Stimulated activated CD4-positive, alpha-beta T cell treated with anti-CD3 and anti-CD28 coated beads, Interleukin-12 subunit alpha, Interleukin-12 subunit beta, amount 100 ng/mL, for 4 hours (primary cell): ENCODE measurements around the gene RAPH1.

ENCODE experiments used
- DNase-seq: peaks from one replicate; pipeline ENCODE4 v3.0.0-alpha.2; 2020

The RAPH1 gene, protein sequence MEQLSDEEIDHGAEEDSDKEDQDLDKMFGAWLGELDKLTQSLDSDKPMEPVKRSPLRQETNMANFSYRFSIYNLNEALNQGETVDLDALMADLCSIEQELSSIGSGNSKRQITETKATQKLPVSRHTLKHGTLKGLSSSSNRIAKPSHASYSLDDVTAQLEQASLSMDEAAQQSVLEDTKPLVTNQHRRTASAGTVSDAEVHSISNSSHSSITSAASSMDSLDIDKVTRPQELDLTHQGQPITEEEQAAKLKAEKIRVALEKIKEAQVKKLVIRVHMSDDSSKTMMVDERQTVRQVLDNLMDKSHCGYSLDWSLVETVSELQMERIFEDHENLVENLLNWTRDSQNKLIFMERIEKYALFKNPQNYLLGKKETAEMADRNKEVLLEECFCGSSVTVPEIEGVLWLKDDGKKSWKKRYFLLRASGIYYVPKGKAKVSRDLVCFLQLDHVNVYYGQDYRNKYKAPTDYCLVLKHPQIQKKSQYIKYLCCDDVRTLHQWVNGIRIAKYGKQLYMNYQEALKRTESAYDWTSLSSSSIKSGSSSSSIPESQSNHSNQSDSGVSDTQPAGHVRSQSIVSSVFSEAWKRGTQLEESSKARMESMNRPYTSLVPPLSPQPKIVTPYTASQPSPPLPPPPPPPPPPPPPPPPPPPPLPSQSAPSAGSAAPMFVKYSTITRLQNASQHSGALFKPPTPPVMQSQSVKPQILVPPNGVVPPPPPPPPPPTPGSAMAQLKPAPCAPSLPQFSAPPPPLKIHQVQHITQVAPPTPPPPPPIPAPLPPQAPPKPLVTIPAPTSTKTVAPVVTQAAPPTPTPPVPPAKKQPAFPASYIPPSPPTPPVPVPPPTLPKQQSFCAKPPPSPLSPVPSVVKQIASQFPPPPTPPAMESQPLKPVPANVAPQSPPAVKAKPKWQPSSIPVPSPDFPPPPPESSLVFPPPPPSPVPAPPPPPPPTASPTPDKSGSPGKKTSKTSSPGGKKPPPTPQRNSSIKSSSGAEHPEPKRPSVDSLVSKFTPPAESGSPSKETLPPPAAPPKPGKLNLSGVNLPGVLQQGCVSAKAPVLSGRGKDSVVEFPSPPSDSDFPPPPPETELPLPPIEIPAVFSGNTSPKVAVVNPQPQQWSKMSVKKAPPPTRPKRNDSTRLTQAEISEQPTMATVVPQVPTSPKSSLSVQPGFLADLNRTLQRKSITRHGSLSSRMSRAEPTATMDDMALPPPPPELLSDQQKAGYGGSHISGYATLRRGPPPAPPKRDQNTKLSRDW

DNA sequence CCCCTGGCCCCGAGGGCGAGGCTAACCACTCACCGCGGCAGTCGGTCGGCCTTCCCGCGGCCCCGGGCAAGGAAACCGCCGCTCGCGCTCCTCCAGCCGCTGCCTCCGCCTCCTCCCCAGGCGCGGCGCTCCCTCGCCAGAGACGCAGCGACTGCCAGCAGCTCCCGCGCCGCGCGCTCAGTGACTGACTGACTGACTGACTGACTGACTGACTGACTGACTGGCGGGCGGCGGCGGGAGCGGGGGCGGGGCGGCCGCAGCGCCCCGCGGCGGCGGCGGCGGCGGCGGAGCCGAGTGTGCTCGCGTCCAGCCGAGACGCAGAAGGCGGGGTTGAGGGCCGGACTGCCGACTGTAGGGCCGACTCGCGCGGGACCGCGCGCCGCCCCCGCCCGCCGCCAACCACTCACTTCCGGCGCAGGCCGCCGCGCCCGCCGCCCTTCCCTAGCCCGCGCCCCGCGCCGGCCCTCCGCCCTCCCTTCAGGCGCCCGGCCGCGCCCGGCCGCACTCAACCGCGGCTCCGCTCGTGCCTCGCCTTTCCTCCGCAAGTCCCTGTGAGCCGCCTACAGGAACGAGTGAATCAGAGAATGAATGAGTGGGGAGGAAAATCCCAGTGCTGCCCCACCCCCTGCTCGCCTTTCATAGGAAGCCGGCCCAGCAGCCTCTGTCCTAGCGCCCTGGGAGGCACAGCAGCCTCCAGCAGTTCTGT, at the start of gene RAPH1:
RAPH1 (minus strand) TSS at position 224 of the 706 bp plus-strand sequence. CDS start 39,948 bp downstream, outside the sequence.
- peak; percentile 67 for DNase-seq

DNA sequence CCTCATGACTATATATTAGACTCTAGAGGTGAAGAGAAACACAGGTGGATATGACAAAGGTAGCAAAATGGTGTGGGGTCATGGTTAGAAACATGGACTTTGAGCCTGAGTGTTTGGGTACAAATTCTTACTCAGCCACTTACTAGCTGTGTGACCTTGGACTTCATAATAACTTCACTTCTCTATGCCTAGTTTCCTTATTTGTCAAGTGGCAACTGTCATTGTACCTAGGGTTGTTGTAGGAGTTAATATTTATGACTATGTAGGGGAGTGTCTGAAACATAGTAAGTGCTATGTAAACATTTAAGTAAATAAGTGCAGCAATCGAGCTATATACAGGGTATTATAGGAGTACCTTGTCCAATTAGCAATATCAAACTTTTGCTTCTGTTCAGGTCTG, 49.7 kb upstream of the RAPH1 start:
- DNase-seq: no peak

DNA sequence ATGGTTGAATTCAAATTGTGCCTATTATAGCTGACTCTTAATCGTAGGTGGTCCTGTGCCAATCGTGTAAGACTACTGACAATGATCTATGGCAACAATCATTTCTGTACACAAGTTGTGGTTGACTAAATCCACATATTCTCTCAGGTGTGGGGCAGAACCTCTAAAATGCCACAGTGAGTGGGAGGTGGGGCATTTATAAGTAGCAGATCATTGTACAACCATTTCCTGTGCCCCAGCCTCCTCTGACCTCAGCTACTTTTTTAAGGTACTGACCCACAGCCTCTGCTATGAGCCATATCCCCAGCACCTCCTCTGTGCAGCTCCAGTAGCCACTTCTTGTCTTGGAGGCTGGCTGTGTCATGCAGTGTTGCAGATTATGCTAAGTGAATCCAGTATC, 48.6 kb upstream of the RAPH1 start:
- no peak for DNase-seq

DNA sequence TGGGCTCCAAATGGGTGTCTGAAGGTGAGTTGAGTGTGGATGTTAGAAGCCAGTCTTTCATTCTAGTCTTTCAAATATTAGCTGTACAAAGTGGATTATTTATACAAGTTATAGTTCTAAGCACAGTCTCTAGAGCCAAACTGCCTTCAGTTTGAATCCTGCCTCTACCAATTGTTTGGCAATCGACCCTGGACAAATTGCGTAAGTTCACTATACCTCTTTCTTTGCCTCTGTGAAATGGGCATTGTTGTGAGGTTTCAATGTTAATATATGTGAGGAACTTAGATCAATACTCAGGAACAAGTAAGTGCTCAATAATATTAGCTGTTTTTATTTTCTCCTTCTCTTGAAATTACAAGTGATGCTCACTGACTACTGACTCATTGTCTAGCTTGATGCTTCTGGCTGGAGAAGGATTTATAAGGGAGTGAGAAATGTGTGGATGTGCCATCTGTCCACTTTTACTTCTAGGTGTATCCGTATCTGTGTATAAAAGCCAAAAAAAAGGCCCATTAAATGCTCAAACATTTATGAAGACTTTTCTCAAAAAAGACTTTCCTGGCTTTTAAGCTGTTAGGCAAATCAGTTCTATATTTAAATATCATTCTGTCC, 48.1 kb upstream of the RAPH1 start:
- DNase-seq: no peak

DNA sequence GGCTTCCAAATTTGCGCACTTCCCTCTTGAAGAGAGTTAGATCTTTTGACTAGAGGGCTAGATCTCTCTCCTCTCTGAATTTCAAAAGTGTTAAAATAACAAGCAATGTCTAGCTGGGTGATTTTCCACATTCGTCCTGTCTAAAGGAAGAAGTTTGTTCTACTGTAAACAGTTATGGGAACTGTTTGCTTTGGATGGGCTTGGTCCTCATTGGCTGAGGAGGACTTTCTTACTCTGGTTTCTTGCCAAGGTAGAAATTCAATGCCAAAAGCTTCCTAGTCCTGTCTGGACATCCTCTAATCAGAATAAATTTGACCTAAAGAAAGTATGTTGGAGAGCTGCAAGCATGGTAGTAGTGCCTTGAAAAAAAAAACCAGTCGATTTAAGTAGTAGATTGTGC, 47.4 kb upstream of the RAPH1 start:
- DNase-seq: no peak

DNA sequence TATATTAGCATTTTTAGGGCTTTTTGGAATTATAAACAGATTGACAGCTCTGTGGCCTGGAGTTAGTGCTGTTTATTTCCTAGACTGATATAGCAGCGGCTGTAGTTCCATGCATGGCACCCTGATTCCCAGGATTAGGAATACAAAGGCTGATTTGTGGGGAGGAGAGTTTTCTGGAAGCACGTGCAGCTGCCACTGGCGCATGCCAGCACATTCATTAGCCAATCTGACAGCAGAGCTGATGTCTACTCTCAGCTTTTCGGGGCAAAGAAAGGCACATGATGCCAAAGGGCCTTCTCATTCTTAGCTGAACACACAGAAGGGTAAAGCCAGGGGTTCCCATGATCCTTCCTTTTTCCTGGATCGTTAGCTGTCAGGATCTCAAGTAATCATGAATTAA, 45.7 kb upstream of the RAPH1 start:
- no peak for DNase-seq

DNA sequence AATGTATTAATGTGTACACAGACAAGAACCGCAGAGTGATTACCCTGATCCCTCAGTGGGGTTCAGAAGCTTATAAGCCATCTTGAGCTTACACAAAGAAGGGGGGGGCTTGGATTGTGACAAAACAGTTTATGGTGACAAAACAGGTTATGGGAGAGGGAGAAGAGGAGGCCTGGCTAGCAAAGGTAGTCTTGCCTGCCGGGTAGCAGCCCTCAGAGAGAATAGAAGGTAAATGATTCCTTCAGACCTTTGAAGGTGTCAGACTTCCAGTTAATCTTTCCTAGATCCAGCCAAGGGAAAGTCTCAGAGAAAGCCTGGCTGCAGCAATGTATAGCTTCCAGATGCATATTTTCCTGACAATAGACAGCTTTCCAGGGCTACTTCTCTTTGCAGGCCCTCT, 44.6 kb upstream of the RAPH1 start:
- no peak for DNase-seq

DNA sequence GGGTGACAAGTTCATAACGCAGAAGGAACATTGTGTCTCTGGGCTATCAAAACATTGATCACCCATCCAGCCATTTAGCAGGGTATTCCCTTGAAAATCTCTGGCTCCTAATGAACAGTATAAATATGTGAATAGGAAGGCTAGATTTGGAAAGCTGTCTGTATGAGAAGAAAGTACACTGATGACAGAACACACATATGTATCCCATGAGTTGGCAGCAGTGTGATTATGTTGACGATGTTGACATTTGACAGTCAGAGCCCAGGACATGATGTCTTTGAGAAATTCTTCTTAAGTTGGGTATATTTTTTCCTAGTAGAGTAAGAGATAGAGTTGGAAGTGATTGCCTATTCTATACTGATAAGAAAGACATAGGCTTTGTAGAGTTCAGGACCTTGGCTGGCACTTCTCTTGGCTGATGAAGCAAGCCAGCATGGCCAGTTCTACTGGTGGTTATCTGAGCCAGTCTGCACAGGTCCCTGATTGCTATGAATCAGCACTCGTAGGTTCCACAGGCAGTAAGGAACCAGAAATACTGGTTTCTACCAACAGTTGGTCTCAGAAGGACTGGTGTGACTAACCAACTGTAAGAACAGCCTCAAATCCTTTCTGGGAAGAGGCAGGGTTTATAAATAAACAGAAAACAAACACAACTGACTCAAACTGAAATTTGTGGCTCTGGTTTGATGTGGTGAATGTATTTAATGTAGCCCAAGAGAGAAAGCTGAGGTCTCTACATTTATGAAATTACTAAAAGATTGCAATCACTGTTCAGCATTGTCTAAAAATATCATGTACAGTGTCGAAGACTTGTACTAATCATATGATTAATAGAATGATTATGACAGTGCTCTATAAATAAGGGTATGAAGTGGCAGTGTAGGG, 43.9 kb upstream of the RAPH1 start:
- DNase-seq: no peak

DNA sequence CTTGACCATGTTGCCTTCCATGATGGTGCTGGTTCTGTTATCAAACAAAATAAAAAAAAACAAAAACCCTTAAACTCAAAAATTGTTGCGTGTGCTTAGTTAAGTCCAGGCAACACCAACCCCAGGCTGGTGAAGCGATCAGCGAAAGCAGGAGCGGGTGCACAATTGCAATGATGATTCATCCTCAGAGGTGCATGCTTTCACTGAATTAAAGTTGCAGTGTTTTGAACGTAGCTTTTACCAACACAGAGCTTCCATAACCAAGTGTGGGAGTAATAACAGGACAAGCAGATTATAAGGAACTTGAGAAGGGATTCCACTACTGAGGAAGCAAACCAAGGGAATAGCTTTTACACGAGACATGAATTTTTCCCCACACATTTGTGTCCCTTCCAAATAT, 39.7 kb upstream of the RAPH1 start:
- DNase-seq: no peak

DNA sequence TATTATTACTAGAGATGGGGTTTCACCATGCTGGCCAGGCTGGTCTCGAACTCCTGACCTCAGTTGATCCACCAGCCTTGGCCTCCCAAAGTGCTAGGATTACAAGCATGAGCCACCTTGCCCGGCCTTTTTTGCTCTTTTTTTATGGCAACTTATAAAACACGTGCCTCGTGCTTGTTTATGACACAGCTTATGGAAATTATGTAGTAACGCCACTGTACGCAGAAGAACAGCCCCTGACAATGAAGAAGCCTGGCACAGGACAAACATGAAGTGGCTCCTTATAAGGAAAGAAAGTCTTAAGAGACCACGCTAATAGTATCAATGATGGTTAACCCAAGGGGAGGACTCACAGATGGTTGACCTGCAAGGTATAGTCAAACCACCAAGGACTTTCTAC, 37.2 kb upstream of the RAPH1 start:
- no peak for DNase-seq

DNA sequence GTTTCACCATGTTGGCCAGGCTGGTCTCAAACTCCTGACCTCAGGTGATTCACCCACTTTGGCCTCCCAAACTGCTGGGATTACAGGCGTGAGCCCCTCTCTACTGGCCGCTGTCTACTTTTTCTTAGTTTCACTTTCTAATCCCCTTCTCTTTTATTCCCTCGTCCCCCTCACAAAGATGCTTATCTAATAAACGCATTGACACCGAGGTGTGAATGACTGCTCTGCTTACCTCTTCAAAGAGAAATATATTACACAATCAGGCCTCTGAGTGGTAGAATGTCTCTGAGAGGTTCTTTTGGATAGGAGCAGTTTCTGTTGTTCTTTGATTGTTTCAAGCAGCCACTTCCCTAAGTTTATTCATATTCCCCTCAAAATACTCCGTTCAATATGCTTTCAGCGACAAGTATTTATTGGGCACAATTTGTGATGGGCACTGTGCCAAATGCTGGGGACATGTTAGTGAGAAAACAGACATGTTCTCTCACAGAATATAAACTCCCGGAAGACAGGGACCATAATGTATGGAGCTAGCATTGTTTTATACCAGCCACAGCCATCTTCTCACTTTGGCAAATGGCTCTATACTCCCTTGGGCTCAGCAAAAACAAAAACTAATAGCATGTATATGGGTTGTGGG, 34.7 kb upstream of the RAPH1 start:
- no peak for DNase-seq

DNA sequence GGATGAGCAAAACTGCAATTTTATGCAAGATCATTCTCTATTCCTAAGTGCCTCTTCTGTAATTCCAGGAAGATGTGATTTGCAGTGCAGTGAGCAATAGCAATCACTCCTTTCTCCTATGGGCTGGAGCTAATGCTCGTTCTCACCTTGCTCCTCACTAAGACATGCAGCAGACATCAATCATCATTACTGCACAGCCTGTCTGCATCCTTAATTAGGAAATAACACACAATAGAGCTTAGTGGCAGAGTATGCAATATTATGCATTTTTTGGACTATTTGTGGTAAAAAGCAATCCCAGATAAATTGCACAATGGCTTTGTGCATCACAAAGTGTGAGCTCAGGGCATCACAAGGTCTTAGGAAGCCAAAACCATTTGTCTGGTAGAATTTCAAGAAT, 32.6 kb upstream of the RAPH1 start:
- DNase-seq: no peak

DNA sequence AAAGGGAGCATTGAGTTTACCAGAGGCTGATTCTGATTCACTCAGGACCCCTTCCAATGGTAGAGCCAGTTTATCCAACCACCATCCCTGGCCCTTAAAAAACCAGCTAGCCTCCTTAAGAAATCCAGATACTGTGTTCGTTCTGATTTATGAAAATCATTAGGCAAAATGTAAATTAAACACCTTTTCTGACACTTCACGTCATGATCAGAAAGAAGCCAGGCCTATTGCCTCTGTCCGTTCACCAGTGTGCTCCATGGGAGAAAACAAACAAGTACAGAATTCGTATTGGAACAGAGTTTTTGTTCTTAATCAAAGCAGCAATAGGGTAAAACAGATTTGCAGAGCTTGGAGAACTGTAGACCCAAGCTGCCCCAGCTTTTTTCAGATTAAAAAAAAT, 31.1 kb upstream of the RAPH1 start:
- no peak for DNase-seq

DNA sequence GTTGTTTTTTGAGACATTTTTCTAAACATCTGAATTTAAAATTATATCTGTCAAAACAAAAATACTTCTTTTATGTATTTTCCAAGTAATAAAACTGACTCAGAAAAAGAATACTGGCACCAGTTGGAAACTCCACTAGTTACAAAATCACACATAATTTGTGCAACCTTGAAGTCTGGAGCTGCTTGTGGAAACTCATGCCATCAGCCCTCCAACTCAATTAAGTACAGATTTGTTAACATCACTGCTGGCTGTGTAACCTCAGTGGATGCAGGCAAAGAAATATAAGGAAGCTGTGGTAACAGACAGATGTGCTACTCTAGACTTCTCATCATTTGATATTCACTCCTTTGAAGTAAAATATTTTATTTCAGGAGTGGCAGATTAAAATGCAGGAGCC, 30.0 kb upstream of the RAPH1 start:
- no peak for DNase-seq

DNA sequence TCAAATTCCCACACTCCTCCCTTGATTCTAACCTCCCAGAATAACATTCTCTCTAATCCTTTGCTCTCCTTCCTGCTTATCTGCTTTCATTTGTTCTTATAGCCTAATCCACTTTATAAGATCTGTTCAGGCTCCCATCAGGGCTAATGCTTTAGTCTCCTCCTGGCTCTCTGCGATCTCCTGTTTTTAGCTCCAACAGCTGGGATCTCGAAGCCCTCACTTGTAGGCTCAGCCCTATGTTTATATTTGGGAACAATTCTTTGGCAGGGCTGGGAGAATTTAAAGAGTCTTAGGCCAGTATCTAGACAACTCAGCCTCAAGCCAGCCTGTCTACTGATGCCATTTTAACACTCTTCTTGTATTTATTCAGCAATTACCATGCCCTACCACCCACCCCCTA, 27.2 kb upstream of the RAPH1 start:
- DNase-seq: no peak

DNA sequence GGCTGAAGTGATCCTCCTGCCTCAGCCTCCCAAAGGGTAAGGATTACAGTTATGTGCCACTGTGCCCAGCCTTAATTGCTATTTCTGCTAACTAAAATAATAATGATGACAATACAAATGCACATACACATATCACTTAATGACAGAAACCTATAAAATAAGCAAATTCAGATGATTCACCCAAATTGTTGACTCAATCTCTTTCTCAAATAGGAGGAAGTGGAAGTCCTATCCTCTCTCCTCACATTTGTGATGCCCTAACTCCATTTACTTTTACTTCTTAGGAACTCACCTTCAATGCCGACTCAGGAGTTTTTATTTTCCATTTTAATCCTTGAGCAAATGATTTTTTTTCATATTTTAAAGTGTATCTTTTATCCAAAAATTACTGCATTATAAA, 24.5 kb upstream of the RAPH1 start:
- no peak for DNase-seq

DNA sequence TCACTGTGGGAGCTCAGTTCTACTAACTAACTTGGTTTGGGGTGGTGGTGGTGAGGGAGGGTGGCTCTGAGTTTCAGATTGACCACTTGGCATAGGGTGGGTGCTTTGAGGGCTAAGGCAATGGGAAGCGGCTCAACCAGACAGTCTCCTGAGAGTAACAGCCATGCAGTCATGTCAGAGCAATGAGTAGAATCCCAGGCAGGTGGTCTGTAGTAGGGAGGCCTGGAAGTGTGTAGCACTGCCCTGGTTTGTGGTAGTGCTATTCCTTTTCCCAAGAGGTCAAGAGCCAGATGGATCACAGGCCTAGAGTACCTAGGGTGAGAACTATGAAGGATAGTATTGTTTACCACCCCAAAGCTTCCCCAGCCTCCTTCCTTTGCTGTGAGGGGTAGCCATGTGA, 18.7 kb upstream of the RAPH1 start:
- DNase-seq: no peak

DNA sequence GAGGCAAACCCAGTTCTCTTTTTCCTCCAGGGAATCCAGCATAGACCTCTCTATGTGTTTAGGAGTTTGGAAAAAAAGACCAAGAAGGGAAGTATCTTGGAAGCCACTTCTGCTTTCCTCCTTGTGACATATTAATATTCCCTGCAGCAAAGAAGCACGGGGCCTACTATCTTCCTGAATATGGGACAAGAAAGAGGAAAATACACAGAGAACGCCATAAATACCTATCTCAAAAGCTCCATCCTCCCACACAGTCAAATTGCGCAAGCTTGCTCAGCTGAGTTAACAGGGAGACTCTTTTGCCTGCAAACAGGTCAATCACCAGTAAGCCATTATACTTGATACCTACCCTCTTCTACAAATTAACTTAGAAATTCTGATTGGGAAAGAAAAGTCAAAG, 16.7 kb upstream of the RAPH1 start:
- DNase-seq: no peak

DNA sequence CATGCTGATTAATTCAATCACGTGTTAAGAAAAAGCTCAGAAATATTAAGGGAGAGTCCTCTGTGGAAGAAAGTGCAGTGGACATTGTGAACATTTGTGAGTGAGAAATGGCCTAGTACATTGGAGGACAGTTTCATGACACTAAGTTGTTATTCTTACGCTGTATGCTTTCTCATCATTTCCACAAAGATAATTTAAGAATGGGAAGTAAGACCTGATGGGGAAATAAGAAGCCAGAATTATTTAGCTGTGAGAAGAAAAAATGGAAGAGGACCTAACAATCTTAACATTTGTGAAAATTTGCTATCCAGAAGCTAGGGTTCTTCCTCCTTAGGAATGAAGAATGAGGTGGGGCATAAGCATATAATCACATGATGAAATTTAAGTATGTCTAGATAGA, 15.2 kb upstream of the RAPH1 start:
- DNase-seq: no peak

DNA sequence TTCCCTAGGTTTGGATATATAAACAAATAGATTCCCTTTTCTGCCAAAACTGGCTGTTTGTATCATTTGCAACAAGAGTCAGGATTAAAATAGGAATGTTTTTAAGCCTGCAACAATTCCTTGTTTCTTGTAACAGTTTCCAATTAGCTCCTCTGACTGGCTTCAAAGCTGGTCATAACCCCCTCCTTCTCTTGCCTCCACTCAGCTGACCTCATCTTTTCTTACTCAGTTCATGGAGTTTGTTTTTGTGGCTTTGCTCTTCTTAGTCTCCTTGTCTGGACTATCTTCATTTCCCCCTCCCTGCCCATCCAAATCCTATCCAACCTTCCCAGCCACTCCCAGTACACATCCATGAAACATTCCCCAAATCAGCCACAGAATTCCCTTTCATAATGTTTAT, 14.3 kb upstream of the RAPH1 start:
- no peak for DNase-seq

DNA sequence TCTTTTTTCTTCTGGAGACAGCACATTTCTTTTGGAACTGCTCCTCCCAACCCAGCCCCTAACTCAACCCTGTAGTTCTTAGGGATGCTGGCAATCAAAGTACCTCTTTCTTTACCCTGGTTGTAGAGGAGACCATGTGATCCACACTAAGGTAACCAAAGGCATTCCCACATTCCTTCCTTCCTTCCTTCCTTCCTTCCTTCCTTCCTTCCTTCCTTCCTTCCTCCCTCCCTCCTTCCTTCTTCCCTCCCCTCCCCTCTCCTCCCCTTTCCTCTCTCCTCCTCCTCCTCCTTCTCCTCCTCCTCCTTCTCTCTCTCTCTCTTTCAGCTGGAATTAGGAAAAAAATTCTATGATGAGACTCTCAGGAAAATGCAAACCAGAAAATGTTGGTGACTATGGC, 13.8 kb upstream of the RAPH1 start:
- no peak for DNase-seq
